ENCODE measurements around the gene PFAS.
"Not testable (repeated sequence)": the region's sequence is repeated elsewhere in the genome, so short reads cannot be mapped to it uniquely, and the experiment has no call there.

PFAS gene, protein sequence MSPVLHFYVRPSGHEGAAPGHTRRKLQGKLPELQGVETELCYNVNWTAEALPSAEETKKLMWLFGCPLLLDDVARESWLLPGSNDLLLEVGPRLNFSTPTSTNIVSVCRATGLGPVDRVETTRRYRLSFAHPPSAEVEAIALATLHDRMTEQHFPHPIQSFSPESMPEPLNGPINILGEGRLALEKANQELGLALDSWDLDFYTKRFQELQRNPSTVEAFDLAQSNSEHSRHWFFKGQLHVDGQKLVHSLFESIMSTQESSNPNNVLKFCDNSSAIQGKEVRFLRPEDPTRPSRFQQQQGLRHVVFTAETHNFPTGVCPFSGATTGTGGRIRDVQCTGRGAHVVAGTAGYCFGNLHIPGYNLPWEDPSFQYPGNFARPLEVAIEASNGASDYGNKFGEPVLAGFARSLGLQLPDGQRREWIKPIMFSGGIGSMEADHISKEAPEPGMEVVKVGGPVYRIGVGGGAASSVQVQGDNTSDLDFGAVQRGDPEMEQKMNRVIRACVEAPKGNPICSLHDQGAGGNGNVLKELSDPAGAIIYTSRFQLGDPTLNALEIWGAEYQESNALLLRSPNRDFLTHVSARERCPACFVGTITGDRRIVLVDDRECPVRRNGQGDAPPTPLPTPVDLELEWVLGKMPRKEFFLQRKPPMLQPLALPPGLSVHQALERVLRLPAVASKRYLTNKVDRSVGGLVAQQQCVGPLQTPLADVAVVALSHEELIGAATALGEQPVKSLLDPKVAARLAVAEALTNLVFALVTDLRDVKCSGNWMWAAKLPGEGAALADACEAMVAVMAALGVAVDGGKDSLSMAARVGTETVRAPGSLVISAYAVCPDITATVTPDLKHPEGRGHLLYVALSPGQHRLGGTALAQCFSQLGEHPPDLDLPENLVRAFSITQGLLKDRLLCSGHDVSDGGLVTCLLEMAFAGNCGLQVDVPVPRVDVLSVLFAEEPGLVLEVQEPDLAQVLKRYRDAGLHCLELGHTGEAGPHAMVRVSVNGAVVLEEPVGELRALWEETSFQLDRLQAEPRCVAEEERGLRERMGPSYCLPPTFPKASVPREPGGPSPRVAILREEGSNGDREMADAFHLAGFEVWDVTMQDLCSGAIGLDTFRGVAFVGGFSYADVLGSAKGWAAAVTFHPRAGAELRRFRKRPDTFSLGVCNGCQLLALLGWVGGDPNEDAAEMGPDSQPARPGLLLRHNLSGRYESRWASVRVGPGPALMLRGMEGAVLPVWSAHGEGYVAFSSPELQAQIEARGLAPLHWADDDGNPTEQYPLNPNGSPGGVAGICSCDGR (N-terminal part only)

DNA sequence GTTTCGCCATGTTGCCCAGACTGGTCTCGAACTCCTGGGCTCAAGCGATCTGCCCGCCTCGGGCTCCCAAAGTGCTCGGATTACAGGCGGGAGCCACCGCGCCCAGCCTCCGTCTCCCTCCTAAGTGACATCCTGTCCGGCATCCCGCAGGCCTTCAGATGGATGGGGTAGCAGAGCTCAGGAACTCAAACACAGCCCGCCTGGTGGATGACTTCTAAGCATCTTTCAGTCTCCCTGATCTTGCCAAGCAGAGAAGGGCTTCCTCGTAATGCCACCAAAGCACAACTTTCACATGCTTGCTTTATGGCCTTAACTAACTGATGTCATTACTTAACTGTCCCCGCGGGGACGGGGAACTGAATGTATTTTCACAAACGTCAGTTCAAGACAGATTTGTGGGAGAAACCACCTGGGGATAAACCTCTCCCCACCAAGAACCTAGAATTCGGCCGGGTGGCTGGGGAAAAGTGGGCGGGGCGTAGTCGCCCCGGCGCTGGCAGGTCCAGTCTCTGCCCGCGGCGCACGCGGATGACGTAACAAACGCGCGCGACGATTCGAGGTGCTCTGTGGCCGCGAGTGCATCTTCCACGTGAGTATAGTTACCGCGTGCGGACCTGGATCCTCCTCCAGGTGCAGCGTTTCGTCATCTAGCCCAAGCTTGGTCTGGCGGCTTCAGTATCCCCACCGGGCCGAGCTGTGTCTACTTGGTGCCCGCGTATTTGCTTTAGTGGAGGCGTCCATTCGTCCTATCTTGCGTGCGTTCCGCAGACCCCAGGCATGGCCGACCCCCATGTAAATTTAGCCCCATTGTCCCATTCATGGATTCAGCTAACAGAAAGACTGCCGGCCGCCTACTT is at the start of gene PFAS:
PFAS (plus strand) TSS at position 539 of the 857 bp plus-strand sequence. CDS start 4,649 bp downstream, outside the sequence.
- Histone ChIP-seq H3K27me3 (ENCODE audit: control insufficient read depth in 1 of 2, insufficient read depth in 2 of 2, low read length in 2 of 2) (no peaks in the 10 kb centered on the region), H3K4me1 (ENCODE audit: insufficient read depth, low read length) (peaks cover 8% of the 10 kb centered on the region), H3K27ac (ENCODE audit: low read depth, low read length) (peak within 1 kb of the TSS; percentile 88), H3K36me3 (ENCODE audit: insufficient read depth, low read length) (peaks cover 9% of the 10 kb centered on the region), H3K4me3 (ENCODE audit: low read depth in 1 of 2, low read length in 2 of 2) (peak within 1 kb of the TSS; percentile 83 to 99), H3K9me3 (ENCODE audit: low read length) (no peaks in the 10 kb centered on the region), H3K9ac (ENCODE audit: low read length) (peak within 1 kb of the TSS; percentile 97)

DNA sequence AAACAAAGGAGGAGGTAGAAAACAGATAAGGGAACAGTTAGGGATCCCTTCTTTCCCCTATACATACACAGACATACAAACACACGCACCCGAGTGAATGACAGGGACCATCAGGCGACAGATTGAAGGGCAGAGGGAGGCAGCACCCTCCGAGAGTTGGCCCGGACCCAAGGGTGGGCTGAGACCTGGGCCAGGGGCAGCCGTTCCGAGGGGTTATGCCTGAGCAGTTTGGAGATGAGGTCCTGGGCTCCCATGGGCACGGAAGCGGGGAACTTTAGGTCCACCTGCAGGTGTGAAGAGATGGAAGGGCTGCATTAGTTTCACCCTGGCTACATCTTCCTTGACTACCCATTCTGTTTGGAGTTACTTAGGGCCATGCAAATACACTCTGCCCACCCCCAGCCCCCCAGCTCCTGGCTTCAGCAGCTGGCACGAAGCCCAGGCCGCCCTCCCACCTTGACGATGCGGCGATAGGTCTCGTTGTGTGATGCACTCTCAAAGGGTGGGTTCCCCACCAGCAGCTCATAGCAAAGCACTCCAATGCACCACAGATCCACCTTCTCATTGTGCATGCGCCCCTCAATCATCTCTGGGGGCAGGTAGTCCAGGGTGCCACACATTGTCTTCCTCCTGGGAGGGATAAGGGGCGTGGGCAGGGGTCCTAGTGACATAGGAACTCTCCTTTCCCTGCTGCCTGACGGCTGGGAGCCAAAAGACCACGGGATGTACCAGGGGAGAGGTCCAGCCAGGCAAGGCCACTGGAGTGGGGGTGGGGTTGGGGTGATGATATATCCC is 44.1 kb upstream of the PFAS start:
- H3K27ac ChIP-seq (ENCODE audit: low read depth, low read length), result no peak overlapping the region
- H3K9me3 ChIP-seq (ENCODE audit: low read length), result no peaks in the 10 kb centered on the region
- H3K4me3 ChIP-seq (ENCODE audit: low read depth in 1 of 2, low read length in 2 of 2), result no peak overlapping the region
- no peaks in the 10 kb centered on the region for H3K36me3 ChIP-seq (ENCODE audit: insufficient read depth, low read length)
- no peak overlapping the region for H3K9ac ChIP-seq (ENCODE audit: low read length)
- H3K27me3 ChIP-seq (ENCODE audit: control insufficient read depth in 1 of 2, insufficient read depth in 2 of 2, low read length in 2 of 2), result no peaks in the 10 kb centered on the region
- H3K4me1 ChIP-seq (ENCODE audit: insufficient read depth, low read length), result peaks cover 2% of the 10 kb centered on the region

DNA sequence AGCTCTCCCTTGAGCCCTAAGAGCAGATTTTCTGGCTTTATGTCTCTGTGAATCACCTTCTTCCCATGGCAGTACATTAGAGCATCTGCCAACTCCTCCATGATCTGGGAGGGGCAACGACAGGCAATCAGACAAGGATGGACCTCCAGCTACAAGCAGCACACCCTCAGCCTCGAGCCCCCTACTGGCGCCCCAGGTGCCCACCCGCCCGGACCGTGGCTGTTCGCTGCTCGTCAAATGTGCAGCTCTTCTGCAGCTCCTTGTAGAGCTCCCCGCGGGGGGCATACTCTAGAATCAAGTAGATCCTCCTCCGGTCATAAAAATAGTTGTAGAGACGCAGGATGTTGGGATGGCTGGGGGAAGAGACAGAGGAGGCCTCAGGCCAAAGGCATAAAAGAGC is 42.6 kb upstream of the PFAS start:
- Histone ChIP-seq H3K9ac (ENCODE audit: low read length) (no peak overlapping the region), H3K4me3 (ENCODE audit: low read depth in 1 of 2, low read length in 2 of 2) (no peak overlapping the region), H3K27ac (ENCODE audit: low read depth, low read length) (no peak overlapping the region), H3K27me3 (ENCODE audit: control insufficient read depth in 1 of 2, insufficient read depth in 2 of 2, low read length in 2 of 2) (no peaks in the 10 kb centered on the region), H3K36me3 (ENCODE audit: insufficient read depth, low read length) (no peaks in the 10 kb centered on the region), H3K4me1 (ENCODE audit: insufficient read depth, low read length) (peaks cover 10% of the 10 kb centered on the region), H3K9me3 (ENCODE audit: low read length) (no peaks in the 10 kb centered on the region)

DNA sequence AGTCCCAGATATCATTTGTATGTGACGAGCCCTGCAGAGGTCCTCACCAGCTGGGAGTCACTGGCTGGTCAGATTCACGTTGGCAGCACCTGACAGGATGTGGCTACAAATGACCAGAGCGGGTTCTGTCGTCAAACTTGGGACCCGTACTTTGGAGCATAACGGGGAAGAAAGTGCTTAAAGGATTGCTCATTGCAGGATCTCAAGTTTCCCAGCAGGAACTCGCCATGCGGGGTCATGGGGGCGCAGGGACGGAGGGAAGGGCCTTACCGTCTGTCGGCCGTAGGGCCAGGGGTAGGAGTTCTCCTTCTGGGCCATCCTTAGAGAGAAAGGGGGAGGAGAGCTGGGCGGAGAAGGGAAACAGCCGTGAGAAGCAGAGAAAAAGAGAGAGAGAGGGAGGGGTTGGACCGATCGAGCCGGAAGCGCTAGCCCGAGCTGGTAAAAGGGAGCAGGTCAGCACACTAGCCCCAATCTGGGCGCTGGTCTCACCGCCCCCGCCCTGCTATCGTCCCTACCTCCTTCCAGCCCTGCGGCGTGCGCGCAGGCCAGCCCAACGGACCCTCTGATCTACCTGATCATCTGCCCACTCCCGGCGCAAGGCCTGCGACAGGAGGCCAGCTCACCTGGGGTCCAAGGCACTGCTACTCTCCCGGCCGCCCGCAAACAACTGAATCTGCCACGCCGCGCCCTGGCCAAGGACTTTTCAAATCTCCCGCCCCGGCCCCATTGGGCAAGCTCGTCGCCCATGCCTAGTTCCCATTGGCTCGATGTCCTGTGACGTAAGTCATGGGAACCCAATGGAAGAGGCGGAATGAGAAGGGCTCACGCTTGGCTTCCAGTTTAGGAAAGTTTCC is 39.0 kb upstream of the PFAS start, which contains the start of gene AURKB:
AURKB (minus strand) TSS at position 669 of the 854 bp plus-strand sequence; CDS start at position 318, 351 bp downstream.
- H3K9ac ChIP-seq (ENCODE audit: low read length), result no peak within 1 kb of the TSS
- no peak within 1 kb of the TSS for H3K27ac ChIP-seq (ENCODE audit: low read depth, low read length)
- peaks cover 10% of the 10 kb centered on the region for H3K4me1 ChIP-seq (ENCODE audit: insufficient read depth, low read length)

DNA sequence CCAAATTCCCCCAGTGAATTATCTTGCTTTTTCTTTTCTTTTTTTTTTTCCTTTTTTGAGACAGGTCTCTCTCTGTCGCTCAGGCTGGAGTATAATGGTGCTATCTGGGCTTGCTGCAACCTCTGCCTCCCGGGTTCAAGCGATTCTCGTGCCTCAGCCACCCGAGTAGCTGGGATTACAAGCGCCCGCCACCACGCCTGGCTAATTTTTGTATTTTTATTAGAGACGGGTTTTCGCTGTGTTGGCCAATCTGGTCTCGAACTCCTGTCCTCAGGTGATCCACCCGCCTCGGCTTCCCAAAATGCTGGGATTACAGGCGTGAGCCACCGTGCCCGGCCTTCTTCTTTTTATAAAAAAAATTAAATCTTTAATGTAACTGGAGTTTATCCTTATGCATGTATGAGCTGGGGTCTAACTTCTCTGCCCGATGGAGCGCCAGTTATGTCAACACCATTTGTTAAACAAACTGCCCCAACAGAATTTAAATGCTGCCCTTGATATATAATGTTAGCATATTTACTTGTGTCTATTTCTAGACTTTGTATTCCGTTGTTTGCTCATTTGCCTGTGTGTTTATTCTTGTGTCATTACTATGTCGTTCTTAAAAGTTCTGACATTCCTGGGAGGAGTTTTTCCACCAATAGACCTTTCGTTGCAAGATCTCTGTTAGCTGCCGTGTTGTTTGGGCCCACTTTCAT is 38.2 kb upstream of the PFAS start:
- Histone ChIP-seq H3K27ac (ENCODE audit: low read depth, low read length) (no peak overlapping the region), H3K4me3 (ENCODE audit: low read depth in 1 of 2, low read length in 2 of 2) (peak overlapping the region; percentile 25 to 71)

More for the DNA sequence above, 39.0 kb upstream of the PFAS start, which contains the start of gene AURKB:
- Histone ChIP-seq H3K4me3 (ENCODE audit: low read depth in 1 of 2, low read length in 2 of 2) (peak within 1 kb of the TSS; percentile 25 to 71), H3K27me3 (ENCODE audit: control insufficient read depth in 1 of 2, insufficient read depth in 2 of 2, low read length in 2 of 2) (no peaks in the 10 kb centered on the region), H3K9me3 (ENCODE audit: low read length) (no peaks in the 10 kb centered on the region), H3K36me3 (ENCODE audit: insufficient read depth, low read length) (no peaks in the 10 kb centered on the region)

DNA sequence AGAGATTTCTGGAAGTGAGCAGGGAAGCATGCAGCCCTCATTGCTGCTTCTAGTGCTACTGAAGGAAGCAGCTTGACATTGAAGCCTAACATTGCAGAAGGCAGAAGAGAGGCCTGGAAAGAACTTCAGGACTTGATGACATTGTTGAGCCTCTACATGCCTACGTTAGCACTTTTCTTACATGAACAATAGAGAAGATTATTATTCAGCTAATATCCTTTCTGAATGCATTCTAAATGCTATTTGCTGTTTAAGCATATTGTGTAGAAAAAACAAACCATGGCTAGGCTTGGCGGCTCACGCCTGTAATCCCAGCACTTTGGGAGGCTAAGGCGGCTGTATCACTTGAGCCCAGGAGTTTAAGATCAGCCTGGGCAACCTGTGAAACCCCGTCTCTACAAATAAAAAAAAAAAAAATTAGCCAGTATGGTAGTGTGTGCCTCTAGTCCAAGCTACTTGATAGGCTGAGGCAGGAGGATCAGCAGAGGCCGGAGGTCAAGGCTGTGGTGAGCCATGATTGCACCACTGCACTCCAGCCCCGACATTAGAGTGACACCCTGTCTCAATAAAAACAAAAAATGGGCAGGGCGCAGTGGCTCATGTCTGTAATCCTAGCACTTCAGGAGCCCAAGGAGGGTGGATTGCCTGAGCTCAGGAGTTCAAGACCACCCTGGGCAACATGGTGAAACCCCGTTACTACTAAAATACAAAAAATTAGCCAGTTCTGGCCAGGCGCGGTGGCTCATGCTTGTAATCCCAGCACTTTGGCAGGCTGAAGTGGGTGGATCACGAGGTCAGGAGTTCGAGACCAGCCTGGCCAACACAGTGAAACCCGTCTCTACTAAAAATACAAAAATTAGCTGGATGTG is 36.5 kb upstream of the PFAS start:
- Histone ChIP-seq H3K36me3 (ENCODE audit: insufficient read depth, low read length) (no peaks in the 10 kb centered on the region), H3K9ac (ENCODE audit: low read length) (no peak overlapping the region), H3K4me1 (ENCODE audit: insufficient read depth, low read length) (peaks cover 10% of the 10 kb centered on the region), H3K27me3 (ENCODE audit: control insufficient read depth in 1 of 2, insufficient read depth in 2 of 2, low read length in 2 of 2) (no peaks in the 10 kb centered on the region), H3K9me3 (ENCODE audit: low read length) (no peaks in the 10 kb centered on the region), H3K4me3 (ENCODE audit: low read depth in 1 of 2, low read length in 2 of 2) (no peak overlapping the region), H3K27ac (ENCODE audit: low read depth, low read length) (no peak overlapping the region)

More for the DNA sequence above, 38.2 kb upstream of the PFAS start:
- Histone ChIP-seq H3K36me3 (ENCODE audit: insufficient read depth, low read length) (no peaks in the 10 kb centered on the region), H3K9ac (ENCODE audit: low read length) (no peak overlapping the region), H3K9me3 (ENCODE audit: low read length) (no peaks in the 10 kb centered on the region), H3K4me1 (ENCODE audit: insufficient read depth, low read length) (peaks cover 10% of the 10 kb centered on the region), H3K27me3 (ENCODE audit: control insufficient read depth in 1 of 2, insufficient read depth in 2 of 2, low read length in 2 of 2) (no peaks in the 10 kb centered on the region)

DNA sequence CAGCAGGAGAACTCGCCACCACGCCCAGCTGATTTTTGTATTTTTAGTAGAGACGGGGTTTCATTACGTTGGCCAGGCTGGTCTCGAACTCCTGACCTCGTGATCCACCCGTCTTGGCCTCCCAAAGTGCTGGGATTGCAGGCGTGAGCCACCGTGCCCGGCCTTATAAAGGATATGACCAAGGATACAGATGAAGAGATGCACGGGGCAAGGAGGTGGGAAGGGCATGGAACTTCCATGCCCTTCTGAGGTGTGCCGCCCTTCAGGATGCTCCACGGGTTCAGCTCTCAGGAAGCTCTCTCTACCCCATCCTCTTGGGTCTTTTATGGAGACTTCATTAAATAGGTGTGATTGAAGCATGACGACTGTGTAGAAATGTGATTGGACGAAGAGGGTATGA is 35.1 kb upstream of the PFAS start:
- H3K4me1 ChIP-seq (ENCODE audit: insufficient read depth, low read length); H3K9ac ChIP-seq (ENCODE audit: low read length); H3K4me3 ChIP-seq (ENCODE audit: low read depth in 1 of 2, low read length in 2 of 2); H3K27me3 ChIP-seq (ENCODE audit: control insufficient read depth in 1 of 2, insufficient read depth in 2 of 2, low read length in 2 of 2); H3K36me3 ChIP-seq (ENCODE audit: insufficient read depth, low read length); H3K9me3 ChIP-seq (ENCODE audit: low read length); H3K27ac ChIP-seq (ENCODE audit: low read depth, low read length): not testable (repeated sequence)

DNA sequence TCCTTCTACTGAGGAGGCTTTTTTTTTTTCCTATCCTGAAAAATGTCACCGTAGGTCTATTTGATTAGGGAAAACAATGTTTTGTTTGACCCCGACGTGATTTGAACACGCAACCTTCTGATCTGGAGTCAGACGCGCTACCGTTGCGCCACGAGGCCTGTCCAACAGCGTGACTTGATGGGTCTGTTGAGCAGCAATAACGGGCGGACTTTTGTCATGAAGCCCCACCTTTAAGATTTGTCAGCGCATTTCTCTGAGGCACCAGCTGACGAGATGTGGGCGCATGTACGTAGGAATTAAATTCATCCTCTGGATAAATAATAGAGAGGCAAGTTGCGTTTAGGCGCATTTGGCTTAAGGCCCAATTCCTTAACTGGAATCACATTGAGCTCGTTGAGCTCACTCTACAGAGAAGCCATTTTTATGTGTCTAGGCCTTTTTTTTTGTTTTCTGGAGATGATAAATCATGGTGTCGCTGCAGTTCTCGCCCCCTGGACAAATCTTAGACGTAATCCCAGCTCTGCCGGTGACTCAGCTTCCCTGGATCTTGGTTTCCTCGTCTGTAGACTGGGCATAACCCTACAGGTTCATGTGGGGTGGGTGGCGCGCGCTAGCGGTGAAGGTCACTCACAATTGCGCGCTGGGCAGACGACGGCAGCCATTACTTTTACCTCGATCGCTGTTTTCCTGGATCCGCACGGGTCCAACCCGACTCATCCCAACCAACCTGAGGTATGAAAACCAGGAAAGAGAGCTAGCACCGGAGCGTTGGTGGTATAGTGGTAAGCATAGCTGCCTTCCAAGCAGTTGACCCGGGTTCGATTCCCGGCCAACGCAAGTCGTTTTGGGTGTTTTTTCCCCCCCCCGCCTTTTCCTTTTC is 28.1 kb upstream of the PFAS start:
- Histone ChIP-seq H3K36me3 (ENCODE audit: insufficient read depth, low read length) (no peaks in the 10 kb centered on the region), H3K9me3 (ENCODE audit: low read length) (no peaks in the 10 kb centered on the region), H3K4me1 (ENCODE audit: insufficient read depth, low read length) (peaks cover 13% of the 10 kb centered on the region), H3K4me3 (ENCODE audit: low read depth in 1 of 2, low read length in 2 of 2) (peak overlapping the region; percentile 81 to 93), H3K27me3 (ENCODE audit: control insufficient read depth in 1 of 2, insufficient read depth in 2 of 2, low read length in 2 of 2) (no peaks in the 10 kb centered on the region), H3K27ac (ENCODE audit: low read depth, low read length) (peak overlapping the region; percentile 88), H3K9ac (ENCODE audit: low read length) (peak overlapping the region; percentile 93)
